ENCODE measurements around the gene HEPHL1. TPM values are rescaled to one million over a fixed set of nuclear protein-coding genes. Genes with fewer than 3 reads are reported as not detected.

HEPHL1 gene
- polyA plus RNA-seq, 1 experiment: not detected

- H3K4me3 ChIP-seq (ENCODE audit: low read depth, low read length): no peak overlapping the region
- CTCF ChIA-PET: no interaction called here
Observed at GRCh38 chr11:94066901-94067429, 45.8 kb downstream of the HEPHL1 start.

GRCh38 chr11:94068764-94069163, 47.6 kb downstream of the HEPHL1 start:
- DNase-seq (ENCODE audit: low read depth): no peak
- H3K27me3 ChIP-seq (ENCODE audit: control insufficient read depth, insufficient read depth, low read length): no peaks in the 10 kb centered on the region
- TF ChIP-seq CTCF (IDR thresholded peaks at IDR 0.05; ENCODE audit: insufficient read depth, low read depth, low read length): no peak
- no peak overlapping the region for H3K4me3 ChIP-seq (ENCODE audit: low read depth, low read length)
- CTCF ChIA-PET: no interaction called here
- POLR2A ChIA-PET: no interaction called here
- H3K36me3 ChIP-seq (ENCODE audit: control insufficient read depth, insufficient read depth, low read length): no peaks in the 10 kb centered on the region

More at GRCh38 chr11:94066901-94067429, 45.8 kb downstream of the HEPHL1 start:
- POLR2A ChIA-PET: no interaction called here
- H3K27me3 ChIP-seq (ENCODE audit: control insufficient read depth, insufficient read depth, low read length): no peaks in the 10 kb centered on the region
- H3K36me3 ChIP-seq (ENCODE audit: control insufficient read depth, insufficient read depth, low read length): no peaks in the 10 kb centered on the region
- TF ChIP-seq CTCF (IDR thresholded peaks at IDR 0.05; ENCODE audit: insufficient read depth, low read depth, low read length): no peak
- no peak for DNase-seq (ENCODE audit: low read depth)

GRCh38 chr11:94077552-94078293, 56.6 kb downstream of the HEPHL1 start:
- CTCF ChIA-PET: no interaction called here
- POLR2A ChIA-PET: no interaction called here
- Histone ChIP-seq H3K27me3 (ENCODE audit: control insufficient read depth, insufficient read depth, low read length) (no peaks in the 10 kb centered on the region), H3K4me3 (ENCODE audit: low read depth, low read length) (no peak overlapping the region), H3K36me3 (ENCODE audit: control insufficient read depth, insufficient read depth, low read length) (no peaks in the 10 kb centered on the region)
- DNase-seq (ENCODE audit: low read depth): no peak
- TF ChIP-seq CTCF (IDR thresholded peaks at IDR 0.05; ENCODE audit: insufficient read depth, low read depth, low read length): no peak

GRCh38 chr11:94084164-94084563, 63.0 kb downstream of the HEPHL1 start:
- no peak for TF ChIP-seq CTCF (IDR thresholded peaks at IDR 0.05; ENCODE audit: insufficient read depth, low read depth, low read length)
- H3K27me3 ChIP-seq (ENCODE audit: control insufficient read depth, insufficient read depth, low read length): no peaks in the 10 kb centered on the region
- ChIA-PET POLR2A (no interaction called here), CTCF (no interaction called here)
- no peaks in the 10 kb centered on the region for H3K36me3 ChIP-seq (ENCODE audit: control insufficient read depth, insufficient read depth, low read length)
- H3K4me3 ChIP-seq (ENCODE audit: low read depth, low read length): no peak overlapping the region
- no peak for DNase-seq (ENCODE audit: low read depth)

GRCh38 chr11:94088906-94089305, 67.8 kb downstream of the HEPHL1 start:
- POLR2A ChIA-PET: no interaction called here
- TF ChIP-seq CTCF (IDR thresholded peaks at IDR 0.05; ENCODE audit: insufficient read depth, low read depth, low read length): no peak

More at GRCh38 chr11:94088906-94089305, 67.8 kb downstream of the HEPHL1 start:
- H3K4me3 ChIP-seq (ENCODE audit: low read depth, low read length): no peak overlapping the region
- DNase-seq (ENCODE audit: low read depth): no peak
- CTCF ChIA-PET: no interaction called here
- no peaks in the 10 kb centered on the region for H3K36me3 ChIP-seq (ENCODE audit: control insufficient read depth, insufficient read depth, low read length)
- H3K27me3 ChIP-seq (ENCODE audit: control insufficient read depth, insufficient read depth, low read length): no peaks in the 10 kb centered on the region

Measured in BJ (cell line).